NCI-H2196 treated with DMSO at 0.1 percent for 48 hours (cell line): ENCODE results near the gene FBXL16.

Experiments
- DNase-seq: peaks from one replicate; lab custom pipeline; 2025; ENCODE audit not compliant: unreplicated experiment; lab: John Stamatoyannopoulos, UW

The FBXL16 gene

GRCh38 chr16:711548-712320 lies 6.1 kb upstream of the FBXL16 start:
- peak; percentile 41 for DNase-seq

GRCh38 chr16:711084-711483 lies 5.5 kb upstream of the FBXL16 start:
- no peak for DNase-seq

GRCh38 chr16:710500-711075 lies 5.0 kb upstream of the FBXL16 start:
- no peak for DNase-seq

GRCh38 chr16:709566-710499 lies 4.2 kb upstream of the FBXL16 start:
- peak; percentile 84 for DNase-seq

GRCh38 chr16:708959-709358 lies 3.4 kb upstream of the FBXL16 start:
- DNase-seq: no peak

- DNase-seq: no peak
Observed at GRCh38 chr16:708019-708418, 2.4 kb upstream of the FBXL16 start.

GRCh38 chr16:707062-707538 lies 1.5 kb upstream of the FBXL16 start:
- no peak for DNase-seq

- no peak for DNase-seq
Observed at GRCh38 chr16:706189-707061, 824 bp upstream of the FBXL16 start.

GRCh38 chr16:704552-705380 lies 835 bp downstream of the FBXL16 start:
- DNase-seq: peak; percentile 33

- no peak for DNase-seq
Observed at GRCh38 chr16:704047-704446, 1.6 kb downstream of the FBXL16 start.

- no peak for DNase-seq
Observed at GRCh38 chr16:703406-703805, 2.2 kb downstream of the FBXL16 start.

- DNase-seq: no peak
Observed at GRCh38 chr16:702341-702740, 3.3 kb downstream of the FBXL16 start.

- no peak for DNase-seq
Observed at GRCh38 chr16:700684-701584, 4.7 kb downstream of the FBXL16 start.

- no peak for DNase-seq
Observed at GRCh38 chr16:698911-699671, 6.5 kb downstream of the FBXL16 start.

GRCh38 chr16:695355-696089 lies 10.1 kb downstream of the FBXL16 start:
- peak; percentile 96 for DNase-seq

GRCh38 chr16:694863-695354 lies 10.7 kb downstream of the FBXL16 start:
- DNase-seq: no peak

- DNase-seq: no peak
Observed at GRCh38 chr16:694187-694862, 11.3 kb downstream of the FBXL16 start.
